Mesenchymal stem cell (in vitro differentiated cells and primary cell): ENCODE results near the gene FBXO41.

Experiments
- DNase-seq: peaks from one replicate; pipeline ENCODE4 v3.0.0-alpha.2; 2013
- H2AFZ ChIP-seq: one replicate; pipeline ENCODE4 v1.6.1; 2013; ENCODE audit warnings: low read depth, mild to moderate bottlenecking, control low read depth, inconsistent platforms, low read length, moderate library complexity
- H2AK5ac ChIP-seq: 2 replicates; pipeline ENCODE4 v1.6.1; 2013; ENCODE audit warnings: low read length, moderate library complexity, mild to moderate bottlenecking, inconsistent platforms; ENCODE audit not compliant: severe bottlenecking
- H2BK120ac ChIP-seq: one replicate; pipeline ENCODE4 v1.6.1; 2013; ENCODE audit warnings: low read depth, mild to moderate bottlenecking, inconsistent platforms, low read length, moderate library complexity
- H2BK12ac ChIP-seq, 2 experiments: one replicate each; pipeline ENCODE4 v1.6.1; 2013; ENCODE audit warnings: inconsistent platforms in 2 of 2, low read length in 2 of 2, mild to moderate bottlenecking in 2 of 2, moderate library complexity in 2 of 2, control low read depth in 1 of 2
- H2BK15ac ChIP-seq: one replicate; pipeline ENCODE4 v1.6.1; 2013; ENCODE audit warnings: mild to moderate bottlenecking, low read depth, inconsistent platforms; ENCODE audit not compliant: poor library complexity, severe bottlenecking
- H2BK5ac ChIP-seq: 2 replicates; pipeline ENCODE4 v1.6.1; 2013; ENCODE audit warnings: low read depth, mild to moderate bottlenecking, low read length, control low read depth, inconsistent platforms; ENCODE audit not compliant: poor library complexity, severe bottlenecking
- H3K14ac ChIP-seq, 2 experiments: one replicate each; pipeline ENCODE4 v1.6.1; 2013; ENCODE audit warnings: inconsistent platforms in 2 of 2, low read length in 2 of 2, control low read depth in 1 of 2, mild to moderate bottlenecking in 1 of 2, moderate library complexity in 1 of 2
- H3K18ac ChIP-seq, 2 experiments: one replicate each; pipeline ENCODE4 v1.6.1; 2013; ENCODE audit warnings: inconsistent platforms in 2 of 2, low read length in 2 of 2, control low read depth in 1 of 2, low read depth in 1 of 2, mild to moderate bottlenecking in 1 of 2
- H3K23ac ChIP-seq, 2 experiments: one replicate each; pipeline ENCODE4 v1.6.1; 2013; ENCODE audit warnings: inconsistent platforms in 2 of 2, low read length in 2 of 2, mild to moderate bottlenecking in 2 of 2, moderate library complexity in 2 of 2, control low read depth in 1 of 2
- H3K27ac ChIP-seq: 2 replicates; pipeline ENCODE4 v1.5.1; 2013; ENCODE audit warnings: mild to moderate bottlenecking, moderate library complexity, low read length, control low read depth, inconsistent platforms; ENCODE audit not compliant: poor library complexity, severe bottlenecking
- H3K27me3 ChIP-seq, 2 experiments: 2 replicates each; pipeline versions ENCODE4 v1.6.1 to v1.7.0; 2013; ENCODE audit warnings: low read length in 2 of 2, mild to moderate bottlenecking in 2 of 2, moderate library complexity in 2 of 2, control low read depth in 1 of 2, inconsistent platforms in 1 of 2; ENCODE audit not compliant: control insufficient read depth in 1 of 2, insufficient read depth in 1 of 2
- H3K36me3 ChIP-seq, 2 experiments: 2 replicates each; pipeline versions ENCODE4 v1.6.1 to v1.7.0; 2013; ENCODE audit warnings: low read length in 2 of 2, control low read depth in 1 of 2, inconsistent platforms in 1 of 2, low read depth in 1 of 2, mild to moderate bottlenecking in 1 of 2; ENCODE audit not compliant: insufficient read depth in 2 of 2, control insufficient read depth in 1 of 2
- H3K4ac ChIP-seq, 2 experiments: one replicate each; pipeline ENCODE4 v1.6.1; 2013; ENCODE audit warnings: inconsistent platforms in 2 of 2, low read length in 2 of 2, mild to moderate bottlenecking in 2 of 2, moderate library complexity in 2 of 2, control low read depth in 1 of 2, low read depth in 1 of 2
- H3K4me1 ChIP-seq: 2 replicates; pipeline ENCODE4 v1.6.1; 2013; ENCODE audit warnings: low read depth, low read length, control low read depth; ENCODE audit not compliant: control insufficient read depth, insufficient read depth
- H3K4me2 ChIP-seq: 2 replicates; pipeline ENCODE4 v1.6.1; 2013; ENCODE audit warnings: low read length, mild to moderate bottlenecking, inconsistent platforms; ENCODE audit not compliant: poor library complexity, severe bottlenecking
- H3K4me3 ChIP-seq, 2 experiments: 2 replicates each; pipeline versions ENCODE4 v1.5.1 to v1.7.0; 2013; ENCODE audit warnings: low read length in 2 of 2, mild to moderate bottlenecking in 2 of 2, control low read depth in 1 of 2, low read depth in 1 of 2; ENCODE audit not compliant: insufficient read depth in 1 of 2
- H3K79me1 ChIP-seq: replicated peaks from 2 replicates; pipeline ENCODE4 v1.6.1; 2013; ENCODE audit warnings: mild to moderate bottlenecking, control low read depth, low read length, inconsistent platforms; ENCODE audit not compliant: poor library complexity, severe bottlenecking
- H3K9ac ChIP-seq: 2 replicates; pipeline ENCODE4 v1.7.0; 2013; ENCODE audit warnings: mild to moderate bottlenecking, low read length, moderate library complexity
- H3K9me3 ChIP-seq: 2 replicates; pipeline ENCODE4 v1.7.0; 2013; ENCODE audit warnings: mild to moderate bottlenecking, low read length; ENCODE audit not compliant: control insufficient read depth
- H4K8ac ChIP-seq: one replicate; pipeline ENCODE4 v1.6.1; 2013; ENCODE audit warnings: inconsistent platforms, mild to moderate bottlenecking, low read length, moderate library complexity
- H4K91ac ChIP-seq: one replicate; pipeline ENCODE4 v1.6.1; 2013; ENCODE audit warnings: mild to moderate bottlenecking, low read length, inconsistent platforms
- WGBS: methylation state at CpG from one replicate; pipeline ENCODE4 v1.1.7; 2013; ENCODE audit warnings: mixed read lengths; 5-methylcytosine and 5-hydroxymethylcytosine counted together

FBXO41 gene

DNA sequence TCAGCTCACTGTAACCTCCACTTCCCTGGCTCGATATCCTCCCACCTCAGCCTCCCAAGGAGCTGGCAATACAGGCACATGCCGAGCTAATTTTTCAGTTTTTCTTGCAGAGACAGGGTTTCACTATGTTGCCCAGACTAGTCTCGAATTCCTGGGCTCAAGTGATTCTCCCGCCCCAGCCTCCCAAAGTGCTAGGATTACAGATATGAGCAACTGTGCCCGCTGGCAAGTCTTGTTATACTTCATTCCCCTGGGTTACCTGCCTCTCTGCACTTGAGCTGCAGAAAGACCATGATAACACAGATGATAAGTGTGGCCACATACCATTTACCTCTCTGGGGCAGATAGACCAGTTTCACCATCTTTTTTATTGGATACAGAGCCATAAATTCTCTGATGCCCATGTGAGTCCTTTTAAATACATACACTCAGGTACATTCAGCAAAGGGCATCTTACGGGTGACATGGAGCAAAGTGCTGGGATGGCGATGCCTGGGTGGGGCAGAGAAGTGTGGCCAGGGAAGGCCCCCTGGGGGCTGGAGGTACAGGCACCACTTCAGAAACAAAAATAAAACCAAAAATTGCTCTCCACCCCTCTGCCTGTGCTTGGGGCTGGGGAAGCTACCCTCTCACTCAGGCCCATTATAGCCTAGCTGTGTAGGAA, 29.8 kb downstream of the FBXO41 start:
- no peaks in the 10 kb centered on the region for H3K27me3 ChIP-seq
- H3K9me3 ChIP-seq = no peaks in the 10 kb centered on the region
- DNase-seq = no peak
- H3K18ac ChIP-seq = no peak overlapping the region
- no peak overlapping the region for H3K4me3 ChIP-seq
- H3K9ac ChIP-seq = no peak overlapping the region
- no peak overlapping the region for H3K14ac ChIP-seq
- no peak overlapping the region for H2AK5ac ChIP-seq
- no peak overlapping the region for H4K91ac ChIP-seq
- H3K4me1 ChIP-seq = no peaks in the 10 kb centered on the region
- no peak overlapping the region for H3K27ac ChIP-seq
- H3K4ac ChIP-seq = no peak overlapping the region
- over 99% methylated on average over 5 of the region's 7 CpGs for WGBS
- H3K23ac ChIP-seq = no peak overlapping the region
- H2BK12ac ChIP-seq = no peak overlapping the region
- no peak overlapping the region for H2BK5ac ChIP-seq
- peaks cover 13% of the 10 kb centered on the region for H3K79me1 ChIP-seq
- no peak overlapping the region for H2BK15ac ChIP-seq
- no peak overlapping the region for H2BK120ac ChIP-seq
- H3K4me2 ChIP-seq = no peak overlapping the region
- H2AFZ ChIP-seq = no peak overlapping the region
- H4K8ac ChIP-seq = no peak overlapping the region
- H3K36me3 ChIP-seq = peaks cover 58 to 78% of the 10 kb centered on the region in 2 experiments

DNA sequence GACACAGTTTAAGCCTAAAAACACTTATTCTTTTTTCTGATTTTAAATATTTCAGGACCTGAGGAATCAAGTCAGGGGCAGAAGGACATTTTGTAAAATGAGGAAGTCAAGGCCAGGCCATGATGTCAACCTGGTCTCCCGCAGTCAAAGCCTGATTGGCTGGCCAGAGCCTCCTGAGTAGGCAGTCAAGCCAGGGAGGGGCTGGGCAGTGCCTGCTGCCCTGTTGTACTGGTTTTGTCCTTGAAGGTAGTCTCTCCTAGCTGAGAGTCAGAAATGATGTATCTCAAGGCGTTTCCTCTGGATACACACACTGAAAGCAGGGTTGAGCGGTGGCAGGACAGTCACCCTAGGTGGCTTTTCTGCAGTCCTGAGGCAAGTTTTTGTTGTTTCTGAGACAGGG, 30.4 kb downstream of the FBXO41 start:
- Histone ChIP-seq H4K91ac (no peak overlapping the region), H3K23ac (no peak overlapping the region), H3K4me1 (no peaks in the 10 kb centered on the region), H4K8ac (no peak overlapping the region), H2AFZ (no peak overlapping the region), H3K4me3 (no peak overlapping the region), H2BK12ac (no peak overlapping the region), H2BK15ac (no peak overlapping the region), H3K79me1 (peaks cover 15% of the 10 kb centered on the region), H3K4ac (no peak overlapping the region), H3K27ac (no peak overlapping the region), H3K9ac (no peak overlapping the region), H3K4me2 (no peak overlapping the region), H3K9me3 (no peaks in the 10 kb centered on the region), H2AK5ac (no peak overlapping the region), H3K36me3 (peaks cover 64 to 77% of the 10 kb centered on the region in 2 experiments), H3K18ac (no peak overlapping the region), H2BK120ac (no peak overlapping the region), H3K27me3 (no peaks in the 10 kb centered on the region), H2BK5ac (no peak overlapping the region), H3K14ac (no peak overlapping the region)
- no peak for DNase-seq
- WGBS = 100% methylated on average over 3 of the region's 3 CpGs

DNA sequence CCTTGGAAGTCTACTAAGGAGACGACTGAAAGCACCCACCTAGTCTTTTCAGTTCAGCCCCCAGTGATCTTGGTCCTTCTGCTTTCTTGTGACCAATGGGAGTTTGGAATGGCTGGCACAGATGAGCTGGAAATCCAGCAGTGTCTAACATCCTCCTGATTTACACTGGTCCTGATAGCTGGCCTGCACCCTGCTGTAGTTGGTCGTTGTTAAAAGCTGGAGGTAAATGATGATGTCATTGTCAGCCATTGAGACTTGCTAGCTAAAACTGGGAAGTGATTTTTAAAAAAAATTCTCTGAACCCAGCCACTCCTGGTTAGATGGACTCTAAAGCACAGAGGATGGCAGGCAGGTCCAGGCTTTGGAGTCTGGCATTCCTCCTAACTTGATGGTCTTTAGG, 30.9 kb downstream of the FBXO41 start:
- H3K79me1 ChIP-seq = peaks cover 18% of the 10 kb centered on the region
- no peak overlapping the region for H3K4ac ChIP-seq
- no peak overlapping the region for H2BK120ac ChIP-seq
- H3K9me3 ChIP-seq = no peaks in the 10 kb centered on the region
- no peak overlapping the region for H3K4me3 ChIP-seq
- no peak overlapping the region for H2BK15ac ChIP-seq
- no peak overlapping the region for H3K27ac ChIP-seq
- H3K36me3 ChIP-seq = peaks cover 69 to 78% of the 10 kb centered on the region in 2 experiments
- H3K18ac ChIP-seq = no peak overlapping the region
- no peak overlapping the region for H2AFZ ChIP-seq
- no peak overlapping the region for H2BK12ac ChIP-seq
- no peak overlapping the region for H3K9ac ChIP-seq
- no peaks in the 10 kb centered on the region for H3K27me3 ChIP-seq
- H2AK5ac ChIP-seq = no peak overlapping the region
- no peak for DNase-seq
- no peak overlapping the region for H4K91ac ChIP-seq
- no peak overlapping the region for H3K23ac ChIP-seq
- H3K4me2 ChIP-seq = no peak overlapping the region
- no peak overlapping the region for H4K8ac ChIP-seq
- H2BK5ac ChIP-seq = no peak overlapping the region
- H3K4me1 ChIP-seq = no peaks in the 10 kb centered on the region
- WGBS = 97% methylated on average over 2 of the region's 2 CpGs
- H3K14ac ChIP-seq = no peak overlapping the region

DNA sequence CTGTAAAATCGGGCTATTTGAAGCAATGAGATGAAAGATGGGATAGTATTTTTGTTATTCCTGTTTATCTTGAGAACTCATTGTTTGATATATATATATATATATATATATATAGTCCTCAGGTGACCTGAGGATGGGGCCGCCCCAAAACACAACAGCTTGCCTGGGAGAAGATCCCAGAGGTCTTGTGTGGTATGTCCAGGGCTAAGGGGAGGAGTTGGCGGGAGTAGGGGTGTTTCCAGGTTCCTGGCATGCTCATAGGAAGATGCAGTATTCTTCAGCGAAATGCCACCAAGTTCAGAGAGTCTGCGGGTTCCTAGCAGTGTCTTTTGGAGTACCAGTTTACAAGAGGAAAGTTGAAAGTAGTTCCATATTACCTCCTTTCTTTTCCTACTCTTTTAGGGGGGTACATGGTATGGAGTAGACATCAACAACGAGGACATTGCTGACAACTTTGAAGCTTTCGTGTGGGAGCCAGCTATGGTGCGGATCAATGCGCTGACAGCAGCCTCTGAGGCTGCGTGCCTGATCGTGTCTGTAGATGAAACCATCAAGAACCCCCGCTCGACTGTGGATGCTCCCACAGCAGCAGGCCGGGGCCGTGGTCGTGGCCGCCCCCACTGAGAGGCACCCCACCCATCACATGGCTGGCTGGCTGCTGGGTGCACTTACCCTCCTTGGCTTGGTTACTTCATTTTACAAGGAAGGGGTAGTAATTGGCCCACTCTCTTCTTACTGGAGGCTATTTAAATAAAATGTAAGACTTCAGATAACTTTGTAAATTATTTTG, 31.8 kb downstream of the FBXO41 start:
- H3K18ac ChIP-seq = no peak overlapping the region
- no peak overlapping the region for H4K8ac ChIP-seq
- WGBS = 95% methylated on average over 16 of the region's 17 CpGs
- no peaks in the 10 kb centered on the region for H3K27me3 ChIP-seq
- H3K36me3 ChIP-seq = peaks cover 78 to 84% of the 10 kb centered on the region in 2 experiments
- H3K14ac ChIP-seq = no peak overlapping the region
- no peak overlapping the region for H3K4ac ChIP-seq
- no peak overlapping the region for H2BK12ac ChIP-seq
- no peak overlapping the region for H3K4me2 ChIP-seq
- no peak overlapping the region for H2BK5ac ChIP-seq
- no peak for DNase-seq
- no peak overlapping the region for H4K91ac ChIP-seq
- peaks cover 23% of the 10 kb centered on the region for H3K79me1 ChIP-seq
- H3K9me3 ChIP-seq = no peaks in the 10 kb centered on the region
- H3K27ac ChIP-seq = no peak overlapping the region
- H3K4me1 ChIP-seq = no peaks in the 10 kb centered on the region
- H2AK5ac ChIP-seq = no peak overlapping the region
- H2BK15ac ChIP-seq = no peak overlapping the region
- no peak overlapping the region for H2AFZ ChIP-seq
- H3K23ac ChIP-seq = no peak overlapping the region
- no peak overlapping the region for H2BK120ac ChIP-seq
- H3K4me3 ChIP-seq = no peak overlapping the region
- H3K9ac ChIP-seq = no peak overlapping the region
